RPMI8226 (cell line): Measurements from ENCODE around the gene AS3MT.
"Not testable (repeated sequence)": the region's sequence is repeated elsewhere in the genome, so short reads cannot be mapped to it uniquely, and the experiment has no call there.

Experiments
- DNase-seq: peaks from one replicate; pipeline ENCODE4 v3.0.0-alpha.2; 2015

Gene AS3MT

GRCh38 chr10:102869258-102870198 lies at the start of gene AS3MT:
AS3MT (plus strand) TSS chr10:102869470; CDS start chr10:102869593, 123 bp downstream.
- no peak for DNase-seq

GRCh38 chr10:102820008-102820407 lies 49.3 kb upstream of the AS3MT start:
- DNase-seq: not testable (repeated sequence)

- no peak for DNase-seq
These were observed 47.0 kb upstream of the AS3MT start for GRCh38 chr10:102822222-102822621.

- DNase-seq: no peak
These were observed 44.6 kb upstream of the AS3MT start for GRCh38 chr10:102824664-102825063.

GRCh38 chr10:102826148-102826796 lies 43.0 kb upstream of the AS3MT start:
- DNase-seq: no peak

GRCh38 chr10:102827597-102827975 lies 41.7 kb upstream of the AS3MT start:
- no peak for DNase-seq

GRCh38 chr10:102831322-102832071 lies 37.8 kb upstream of the AS3MT start:
- DNase-seq: no peak

- DNase-seq: no peak
These were observed 37.0 kb upstream of the AS3MT start for GRCh38 chr10:102832248-102832647.

GRCh38 chr10:102832987-102833386 lies 36.3 kb upstream of the AS3MT start:
- no peak for DNase-seq

GRCh38 chr10:102834143-102834542 lies 35.1 kb upstream of the AS3MT start:
- DNase-seq: no peak

- peak; percentile 71 for DNase-seq
These were observed 34.2 kb upstream of the AS3MT start for GRCh38 chr10:102835007-102835482.

- DNase-seq: peak; percentile 49
These were observed 32.0 kb upstream of the AS3MT start, which contains the start of gene CYP17A1 for GRCh38 chr10:102837230-102837721. CYP17A1 (minus strand) TSS chr10:102837413; CDS start chr10:102837361, 52 bp downstream.

GRCh38 chr10:102838276-102838927 lies 30.9 kb upstream of the AS3MT start:
- not testable (repeated sequence) for DNase-seq

GRCh38 chr10:102841827-102842345 lies 27.4 kb upstream of the AS3MT start:
- no peak for DNase-seq

- not testable (repeated sequence) for DNase-seq
These were observed 26.1 kb upstream of the AS3MT start for GRCh38 chr10:102843139-102843538.

GRCh38 chr10:102844190-102844776 lies 25.0 kb upstream of the AS3MT start:
- not testable (repeated sequence) for DNase-seq

GRCh38 chr10:102845352-102845902 lies 23.8 kb upstream of the AS3MT start:
- DNase-seq: no peak

GRCh38 chr10:102850025-102850518 lies 19.2 kb upstream of the AS3MT start:
- DNase-seq: no peak

- DNase-seq: not testable (repeated sequence)
These were observed 16.0 kb upstream of the AS3MT start for GRCh38 chr10:102853237-102853636.

- not testable (repeated sequence) for DNase-seq
These were observed 13.4 kb upstream of the AS3MT start for GRCh38 chr10:102855731-102856436.
